Fibroblast of the aortic adventitia (primary cell): ENCODE measurements around the gene SCAP. TPM values are rescaled to one million over a fixed set of nuclear protein-coding genes. Genes with fewer than 3 reads are reported as not detected.

Source experiments
- DNase-seq: peaks from one replicate; pipeline ENCODE4 v3.0.0-alpha.2; 2010; ENCODE audit warnings: low read depth
- H3K4me3 ChIP-seq: 2 replicates; pipeline ENCODE4 v1.5.1; 2011; ENCODE audit warnings: low read depth, mild to moderate bottlenecking, control low read depth, low read length, moderate library complexity
- total RNA-seq: library from RNA; depleted of rRNA; stranded (reverse); fragments of >200 nt; gene quantifications from 2 replicates; pipeline ENCODE4 v1.2.3, GENCODE V29; 2012; ENCODE audit warnings: low replicate concordance
- TF ChIP-seq, protein P1 (sequence below): IDR thresholded peaks from 2 replicates; pipeline ENCODE4 v1.5.1; 2011; ENCODE audit warnings: mild to moderate bottlenecking, low read length, control low read depth, inconsistent platforms; ENCODE audit not compliant: insufficient read depth

SCAP gene
- total RNA-seq, 1 donor: 47.7 TPM

DNA sequence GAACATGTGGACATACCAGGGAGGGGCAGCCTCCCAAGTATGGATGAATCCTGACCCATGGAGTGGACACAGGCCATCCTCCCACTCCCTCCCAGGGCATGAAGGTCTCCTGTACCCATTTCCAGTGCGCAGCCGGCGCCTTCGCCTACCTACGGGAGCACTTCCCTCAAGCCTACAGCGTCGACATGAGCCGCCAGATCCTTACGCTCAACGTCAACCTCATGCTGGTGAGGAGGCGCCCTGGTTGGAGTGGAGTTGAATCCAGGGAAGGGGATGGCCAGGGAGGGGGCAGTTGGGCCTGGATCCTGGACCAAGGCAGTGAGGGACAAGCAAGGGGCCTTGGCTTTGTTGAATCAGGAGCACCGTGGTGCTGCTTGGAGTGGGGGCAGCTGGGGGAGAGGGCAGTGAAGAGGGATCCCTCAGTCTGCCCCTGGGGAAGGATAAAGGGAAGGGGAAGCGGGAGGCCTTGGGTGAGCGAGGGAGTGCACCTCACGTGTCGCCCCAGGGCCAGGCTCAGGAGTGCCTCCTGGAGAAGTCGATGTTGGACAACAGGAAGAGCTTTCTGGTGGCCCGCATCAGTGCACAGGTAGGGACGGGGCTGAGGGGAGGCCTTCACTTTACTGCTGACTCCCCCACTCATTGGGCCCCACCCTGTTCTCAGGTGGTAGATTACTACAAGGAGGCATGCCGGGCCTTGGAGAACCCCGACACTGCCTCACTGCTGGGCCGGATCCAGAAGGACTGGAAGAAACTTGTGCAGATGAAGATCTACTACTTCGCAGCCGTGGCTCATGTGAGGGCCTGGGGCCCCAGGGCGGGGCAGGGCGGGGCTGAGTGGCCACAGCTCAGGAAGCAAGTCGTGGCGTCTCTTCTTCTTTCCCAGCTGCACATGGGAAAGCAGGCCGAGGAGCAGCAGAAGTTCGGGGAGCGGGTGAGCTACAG lies 69.7 kb downstream of the SCAP start:
- TF ChIP-seq, protein P1, sequence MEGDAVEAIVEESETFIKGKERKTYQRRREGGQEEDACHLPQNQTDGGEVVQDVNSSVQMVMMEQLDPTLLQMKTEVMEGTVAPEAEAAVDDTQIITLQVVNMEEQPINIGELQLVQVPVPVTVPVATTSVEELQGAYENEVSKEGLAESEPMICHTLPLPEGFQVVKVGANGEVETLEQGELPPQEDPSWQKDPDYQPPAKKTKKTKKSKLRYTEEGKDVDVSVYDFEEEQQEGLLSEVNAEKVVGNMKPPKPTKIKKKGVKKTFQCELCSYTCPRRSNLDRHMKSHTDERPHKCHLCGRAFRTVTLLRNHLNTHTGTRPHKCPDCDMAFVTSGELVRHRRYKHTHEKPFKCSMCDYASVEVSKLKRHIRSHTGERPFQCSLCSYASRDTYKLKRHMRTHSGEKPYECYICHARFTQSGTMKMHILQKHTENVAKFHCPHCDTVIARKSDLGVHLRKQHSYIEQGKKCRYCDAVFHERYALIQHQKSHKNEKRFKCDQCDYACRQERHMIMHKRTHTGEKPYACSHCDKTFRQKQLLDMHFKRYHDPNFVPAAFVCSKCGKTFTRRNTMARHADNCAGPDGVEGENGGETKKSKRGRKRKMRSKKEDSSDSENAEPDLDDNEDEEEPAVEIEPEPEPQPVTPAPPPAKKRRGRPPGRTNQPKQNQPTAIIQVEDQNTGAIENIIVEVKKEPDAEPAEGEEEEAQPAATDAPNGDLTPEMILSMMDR: no peak
- no peak overlapping the region for H3K4me3 ChIP-seq

DNA sequence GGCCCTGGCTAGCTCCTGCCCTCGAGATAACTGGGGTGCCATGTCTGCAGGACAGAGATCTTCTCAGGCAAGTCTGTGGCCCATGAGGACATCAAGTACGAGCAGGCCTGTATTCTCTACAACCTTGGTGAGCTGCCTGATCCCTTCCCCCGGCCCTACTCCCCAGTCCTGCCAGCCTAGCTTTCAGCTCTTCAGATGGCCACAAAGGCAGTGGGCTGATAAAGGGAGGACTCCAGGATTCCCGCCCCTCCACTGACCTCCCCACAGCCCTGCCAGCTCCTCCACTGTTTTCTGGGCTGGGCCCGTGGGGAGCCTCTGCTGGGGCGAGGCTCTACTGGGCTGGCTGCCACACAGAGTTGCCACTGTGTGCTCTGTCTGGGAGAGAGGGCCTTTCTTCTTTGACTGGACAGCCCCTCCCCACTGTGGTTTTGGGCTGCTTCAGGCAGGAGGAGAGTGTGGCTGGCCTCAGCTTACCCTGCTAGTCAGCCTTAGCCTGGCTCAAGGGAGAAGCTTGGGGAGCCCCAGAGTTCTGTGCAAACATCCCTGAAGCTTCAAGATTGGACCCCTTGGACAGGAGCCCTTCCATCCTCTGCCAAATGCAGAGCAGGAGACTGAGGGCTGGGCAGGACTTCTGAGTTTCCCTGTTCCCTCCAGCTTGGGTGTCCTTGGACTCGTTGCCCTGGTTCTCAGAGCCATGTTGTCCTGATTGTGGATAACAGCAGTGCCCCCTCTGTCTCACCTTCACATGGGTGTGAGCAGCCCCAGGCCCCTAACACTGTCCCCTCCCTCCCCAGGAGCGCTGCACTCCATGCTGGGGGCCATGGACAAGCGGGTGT lies 70.6 kb downstream of the SCAP start:
- TF ChIP-seq, protein P1: no peak
- DNase-seq: peak; percentile 71
- no peak overlapping the region for H3K4me3 ChIP-seq

More for the DNA sequence above, 69.7 kb downstream of the SCAP start:
- DNase-seq: no peak

- no peak for DNase-seq
- TF ChIP-seq, protein P1: no peak
Measured at GRCh38 chr3:47404431-47404876, 71.3 kb downstream of the SCAP start.

GRCh38 chr3:47399531-47400270 lies 76.0 kb downstream of the SCAP start:
- DNase-seq: no peak

More at GRCh38 chr3:47404431-47404876, 71.3 kb downstream of the SCAP start:
- no peak overlapping the region for H3K4me3 ChIP-seq

DNA sequence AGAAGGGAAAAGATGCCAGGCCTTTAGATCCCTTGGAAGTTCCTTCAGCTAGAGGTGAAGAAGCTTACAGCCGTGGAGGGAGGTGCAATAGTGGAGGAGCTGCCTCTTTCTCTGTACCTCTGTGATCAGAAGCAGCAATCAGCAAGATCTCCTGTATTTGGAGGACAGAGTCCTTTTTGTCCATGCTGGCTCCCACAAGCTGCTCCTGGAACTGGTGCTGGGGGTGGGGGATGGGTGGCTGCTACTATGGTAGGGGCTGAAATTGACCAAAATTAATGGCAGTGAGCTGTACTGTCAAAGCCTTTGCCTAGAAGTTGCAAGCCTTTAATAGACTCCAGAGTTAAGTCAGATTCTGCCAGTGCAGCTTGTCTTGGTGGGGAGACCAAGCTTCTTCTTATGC lies 76.7 kb downstream of the SCAP start:
- DNase-seq: no peak
- TF ChIP-seq, protein P1: no peak

More at GRCh38 chr3:47399531-47400270, 76.0 kb downstream of the SCAP start:
- no peak overlapping the region for H3K4me3 ChIP-seq
- TF ChIP-seq, protein P1: no peak

GRCh38 chr3:47398228-47398627 lies 77.5 kb downstream of the SCAP start:
- peak; percentile 28 for DNase-seq
- H3K4me3 ChIP-seq: no peak overlapping the region
- TF ChIP-seq, protein P1: no peak

More for the DNA sequence above, 76.7 kb downstream of the SCAP start:
- no peak overlapping the region for H3K4me3 ChIP-seq
